Measurements from ENCODE around the gene UGT8. TPM values are rescaled to one million over a fixed set of nuclear protein-coding genes. Genes with fewer than 3 reads are reported as not detected.

The UGT8 gene
- total RNA-seq, 1 donor from 2014 or later: 4.1 TPM

DNA sequence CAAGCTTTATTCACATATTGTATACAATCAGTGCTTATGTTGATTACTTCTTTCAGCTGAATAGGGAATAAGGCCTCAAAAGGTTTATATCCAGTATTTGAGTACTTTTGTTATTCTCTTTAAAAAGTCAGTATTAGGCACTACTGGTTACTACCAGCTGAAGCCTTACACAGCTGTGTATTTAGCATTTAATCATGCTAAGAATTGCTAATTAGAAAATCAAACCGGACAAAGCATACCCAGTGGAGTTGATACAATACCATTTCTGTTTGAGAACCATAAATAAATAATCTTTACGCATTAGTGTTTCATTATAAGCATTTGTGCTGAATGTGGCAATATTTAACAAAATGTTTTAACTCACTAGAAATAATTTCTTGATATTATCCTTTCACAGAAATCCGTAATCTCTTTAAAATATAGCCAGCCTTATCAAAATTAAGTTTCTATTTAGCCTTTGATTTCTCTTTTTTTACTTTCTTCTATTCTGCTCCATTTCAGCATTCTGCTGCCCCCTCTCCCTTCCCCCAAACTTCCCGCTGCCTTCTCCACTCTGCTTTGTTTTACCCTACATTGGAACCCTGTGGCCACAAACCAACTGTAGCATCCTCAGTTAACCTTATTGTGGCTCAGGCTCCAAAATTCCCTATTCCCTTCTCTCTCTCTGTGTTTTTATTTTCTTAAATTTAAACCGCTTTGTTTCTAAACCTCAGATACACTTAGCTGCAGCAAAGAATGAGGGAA is 37.8 kb downstream of the UGT8 start:
- TF ChIP-seq CTCF (IDR thresholded peaks at IDR 0.05; ENCODE audit: unreplicated experiment): no peak
- Mint-ChIP-seq H3K27me3 (ENCODE audit: unreplicated experiment) (no peaks in the 10 kb centered on the region), H3K4me3 (ENCODE audit: unreplicated experiment) (no peak overlapping the region), H3K4me1 (ENCODE audit: unreplicated experiment) (no peaks in the 10 kb centered on the region), H3K27ac (ENCODE audit: unreplicated experiment) (no peak overlapping the region), H3K36me3 (ENCODE audit: low read depth, unreplicated experiment) (no peaks in the 10 kb centered on the region), H3K9me3 (ENCODE audit: unreplicated experiment) (no peaks in the 10 kb centered on the region)
- DNase-seq (ENCODE audit: low spot score): no peak

DNA sequence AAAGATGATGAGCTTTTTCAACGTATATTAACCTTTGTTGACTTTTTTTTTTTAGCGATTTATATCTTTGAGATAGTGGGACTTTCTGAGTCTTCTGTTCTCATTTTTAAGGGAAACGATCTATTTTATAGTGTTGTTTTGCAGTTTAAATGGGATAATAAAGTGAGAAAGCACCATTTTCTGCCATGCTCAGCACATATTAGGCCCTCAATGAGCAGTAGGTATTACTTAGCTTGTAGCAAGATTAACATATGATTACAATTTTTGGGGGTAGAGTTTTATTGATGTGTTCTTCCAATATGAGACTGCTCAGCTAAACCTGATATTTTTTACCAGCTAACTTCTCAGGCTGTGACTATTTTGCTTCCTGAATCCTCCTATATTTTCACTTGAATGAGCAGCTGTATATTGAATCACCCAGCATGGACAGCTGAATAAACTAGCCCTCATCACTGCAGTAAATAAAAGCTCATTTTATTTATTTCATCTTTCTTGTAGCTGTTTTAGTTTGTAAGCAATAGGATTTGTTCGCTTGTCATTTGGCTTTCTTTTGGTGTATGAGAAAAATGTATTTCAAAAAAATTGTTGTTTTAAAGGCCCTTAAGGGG is 43.7 kb downstream of the UGT8 start:
- no peaks in the 10 kb centered on the region for H3K9me3 Mint-ChIP-seq (ENCODE audit: unreplicated experiment)
- no peak for DNase-seq (ENCODE audit: low spot score)
- H3K4me1 Mint-ChIP-seq (ENCODE audit: unreplicated experiment): no peaks in the 10 kb centered on the region
- H3K4me3 Mint-ChIP-seq (ENCODE audit: unreplicated experiment): no peak overlapping the region
- H3K27me3 Mint-ChIP-seq (ENCODE audit: unreplicated experiment): no peaks in the 10 kb centered on the region
- H3K27ac Mint-ChIP-seq (ENCODE audit: unreplicated experiment): no peak overlapping the region
- H3K36me3 Mint-ChIP-seq (ENCODE audit: low read depth, unreplicated experiment): no peaks in the 10 kb centered on the region
- TF ChIP-seq CTCF (IDR thresholded peaks at IDR 0.05; ENCODE audit: unreplicated experiment): no peak

GRCh38 chr4:114649908-114650307 is 51.3 kb downstream of the UGT8 start:
- no peak overlapping the region for H3K27ac Mint-ChIP-seq (ENCODE audit: unreplicated experiment)
- H3K27me3 Mint-ChIP-seq (ENCODE audit: unreplicated experiment): no peaks in the 10 kb centered on the region
- TF ChIP-seq CTCF (IDR thresholded peaks at IDR 0.05; ENCODE audit: unreplicated experiment): no peak
- DNase-seq (ENCODE audit: low spot score): no peak
- peaks cover 19% of the 10 kb centered on the region for H3K4me1 Mint-ChIP-seq (ENCODE audit: unreplicated experiment)
- H3K36me3 Mint-ChIP-seq (ENCODE audit: low read depth, unreplicated experiment): no peaks in the 10 kb centered on the region
- H3K4me3 Mint-ChIP-seq (ENCODE audit: unreplicated experiment): no peak overlapping the region
- H3K9me3 Mint-ChIP-seq (ENCODE audit: unreplicated experiment): no peaks in the 10 kb centered on the region

DNA sequence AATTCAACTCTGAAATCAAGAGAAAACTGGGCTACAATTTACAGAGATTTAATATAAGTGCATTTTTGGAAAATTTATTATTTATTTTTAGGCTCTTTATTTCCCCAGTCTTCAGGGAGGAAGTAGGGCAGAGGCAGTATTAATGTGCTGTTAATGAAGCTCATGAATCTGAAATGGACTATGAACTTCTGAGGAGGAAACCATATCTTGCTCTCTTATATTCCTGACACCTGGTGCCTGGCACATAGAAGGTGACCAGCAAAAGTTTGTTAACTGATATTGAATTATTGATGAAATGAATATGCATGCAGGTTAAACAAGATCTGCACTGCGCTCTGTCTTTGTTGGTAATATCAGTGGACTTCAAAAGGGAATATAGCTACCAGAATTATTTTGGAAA is 55.1 kb downstream of the UGT8 start:
- H3K4me3 Mint-ChIP-seq (ENCODE audit: unreplicated experiment): no peak overlapping the region
- no peaks in the 10 kb centered on the region for H3K9me3 Mint-ChIP-seq (ENCODE audit: unreplicated experiment)
- H3K27ac Mint-ChIP-seq (ENCODE audit: unreplicated experiment): no peak overlapping the region
- no peak for TF ChIP-seq CTCF (IDR thresholded peaks at IDR 0.05; ENCODE audit: unreplicated experiment)
- no peaks in the 10 kb centered on the region for H3K36me3 Mint-ChIP-seq (ENCODE audit: low read depth, unreplicated experiment)
- H3K27me3 Mint-ChIP-seq (ENCODE audit: unreplicated experiment): no peaks in the 10 kb centered on the region
- H3K4me1 Mint-ChIP-seq (ENCODE audit: unreplicated experiment): peaks cover 19% of the 10 kb centered on the region
- no peak for DNase-seq (ENCODE audit: low spot score)

DNA sequence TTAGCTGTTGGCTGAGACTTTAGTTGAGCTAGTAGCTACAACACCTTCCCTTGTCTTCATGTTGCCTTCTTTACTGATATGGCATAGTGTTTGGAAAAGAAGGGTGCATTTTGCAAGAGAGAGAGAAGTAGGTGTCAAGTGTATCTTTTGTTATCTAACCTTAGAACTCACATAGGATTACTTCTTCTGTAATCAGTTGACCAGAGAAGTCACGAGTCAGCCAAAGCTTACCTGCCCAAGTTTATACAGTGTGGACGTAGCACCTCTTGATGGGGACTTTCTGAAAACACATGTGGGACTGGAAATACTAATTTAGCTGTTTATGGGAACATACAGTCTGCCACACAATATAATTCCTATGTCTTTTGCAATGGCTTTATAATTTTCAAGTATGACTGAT is 56.0 kb downstream of the UGT8 start:
- Mint-ChIP-seq H3K36me3 (ENCODE audit: low read depth, unreplicated experiment) (no peaks in the 10 kb centered on the region), H3K4me3 (ENCODE audit: unreplicated experiment) (no peak overlapping the region), H3K27me3 (ENCODE audit: unreplicated experiment) (no peaks in the 10 kb centered on the region), H3K9me3 (ENCODE audit: unreplicated experiment) (no peaks in the 10 kb centered on the region), H3K27ac (ENCODE audit: unreplicated experiment) (no peak overlapping the region), H3K4me1 (ENCODE audit: unreplicated experiment) (peaks cover 15% of the 10 kb centered on the region)
- TF ChIP-seq CTCF (IDR thresholded peaks at IDR 0.05; ENCODE audit: unreplicated experiment): no peak
- DNase-seq (ENCODE audit: low spot score): no peak
